ENCODE data around the gene AACS.

DNA sequence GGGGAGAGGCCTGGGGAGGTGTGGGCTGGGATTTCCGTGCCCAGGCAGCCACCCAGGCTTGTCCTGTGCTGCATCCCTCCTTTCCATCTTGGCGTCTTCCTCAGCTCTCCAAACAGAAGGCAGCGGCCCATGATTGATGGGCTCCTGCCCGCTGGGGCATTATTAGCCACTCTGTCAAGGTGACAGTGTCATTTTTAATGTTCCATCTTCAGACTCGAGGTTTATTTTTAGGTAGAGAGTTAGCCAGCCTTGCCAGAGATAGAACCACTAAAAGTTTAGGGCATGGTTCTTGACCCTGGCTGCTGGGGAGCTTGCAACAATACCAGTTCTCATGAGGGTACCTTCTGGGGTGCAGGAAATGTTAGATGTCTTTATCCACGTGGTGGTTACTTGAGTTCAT, 90.1 kb downstream of the AACS start:
- TF ChIP-seq, protein P1, sequence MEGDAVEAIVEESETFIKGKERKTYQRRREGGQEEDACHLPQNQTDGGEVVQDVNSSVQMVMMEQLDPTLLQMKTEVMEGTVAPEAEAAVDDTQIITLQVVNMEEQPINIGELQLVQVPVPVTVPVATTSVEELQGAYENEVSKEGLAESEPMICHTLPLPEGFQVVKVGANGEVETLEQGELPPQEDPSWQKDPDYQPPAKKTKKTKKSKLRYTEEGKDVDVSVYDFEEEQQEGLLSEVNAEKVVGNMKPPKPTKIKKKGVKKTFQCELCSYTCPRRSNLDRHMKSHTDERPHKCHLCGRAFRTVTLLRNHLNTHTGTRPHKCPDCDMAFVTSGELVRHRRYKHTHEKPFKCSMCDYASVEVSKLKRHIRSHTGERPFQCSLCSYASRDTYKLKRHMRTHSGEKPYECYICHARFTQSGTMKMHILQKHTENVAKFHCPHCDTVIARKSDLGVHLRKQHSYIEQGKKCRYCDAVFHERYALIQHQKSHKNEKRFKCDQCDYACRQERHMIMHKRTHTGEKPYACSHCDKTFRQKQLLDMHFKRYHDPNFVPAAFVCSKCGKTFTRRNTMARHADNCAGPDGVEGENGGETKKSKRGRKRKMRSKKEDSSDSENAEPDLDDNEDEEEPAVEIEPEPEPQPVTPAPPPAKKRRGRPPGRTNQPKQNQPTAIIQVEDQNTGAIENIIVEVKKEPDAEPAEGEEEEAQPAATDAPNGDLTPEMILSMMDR (conservative IDR thresholded peaks at IDR 0.05; ENCODE audit: low read depth, low read length) = no peak
- TF ChIP-seq EZH2 (IDR thresholded peaks at IDR 0.05; ENCODE audit: borderline replicate concordance, low read depth, low read length, poor library complexity, severe bottlenecking) = no peak
